ENCODE measurements around the gene MALAT1.
A peak's percentile ranks its signal among the peaks of the same experiment; 100 is the strongest.

The MALAT1 gene

GRCh38 chr11:65528819-65529350, 30.0 kb downstream of the MALAT1 start:
- intact Hi-C loops (cut with DNase I): no loop called here
- DNase-seq: no peak

- intact Hi-C loops (cut with DNase I): no loop called here
- no peak for DNase-seq
Observed at GRCh38 chr11:65529475-65530156, 30.8 kb downstream of the MALAT1 start.

- intact Hi-C loops (cut with DNase I): no loop called here
- DNase-seq: no peak
Observed at GRCh38 chr11:65530157-65530496, 31.3 kb downstream of the MALAT1 start.

GRCh38 chr11:65532388-65533064, 33.7 kb downstream of the MALAT1 start:
- intact Hi-C loops (cut with DNase I): no loop called here

GRCh38 chr11:65535102-65535501, 36.3 kb downstream of the MALAT1 start:
- intact Hi-C loops (cut with DNase I): no loop called here
- no peak for DNase-seq

More at GRCh38 chr11:65532388-65533064, 33.7 kb downstream of the MALAT1 start:
- DNase-seq: no peak

- no peak for DNase-seq
- intact Hi-C loops (cut with DNase I): no loop called here
Observed at GRCh38 chr11:65536412-65537295, 37.8 kb downstream of the MALAT1 start.

GRCh38 chr11:65537296-65537597, 38.4 kb downstream of the MALAT1 start:
- intact Hi-C loops (cut with DNase I): no loop called here
- no peak for DNase-seq

GRCh38 chr11:65537620-65538231, 38.9 kb downstream of the MALAT1 start:
- intact Hi-C loops (cut with DNase I): no loop called here

GRCh38 chr11:65538232-65538914, 39.5 kb downstream of the MALAT1 start:
- intact Hi-C loops (cut with DNase I): no loop called here

More at GRCh38 chr11:65537620-65538231, 38.9 kb downstream of the MALAT1 start:
- no peak for DNase-seq

GRCh38 chr11:65538915-65539743, 40.3 kb downstream of the MALAT1 start:
- intact Hi-C loops (cut with DNase I): no loop called here

More at GRCh38 chr11:65538232-65538914, 39.5 kb downstream of the MALAT1 start:
- no peak for DNase-seq

GRCh38 chr11:65539744-65540289, 41.0 kb downstream of the MALAT1 start:
- peak in 6 of 42 donors; percentile 13 to 66 (median 34) for DNase-seq
- intact Hi-C loops (cut with DNase I): loop anchor here (2.0 kb wide), 1 partner anchor 31 kb away; the partner anchor contains the start of gene ZNRD2

More at GRCh38 chr11:65538915-65539743, 40.3 kb downstream of the MALAT1 start:
- peak in 38 of 42 donors; percentile 31 to 83 (median 64) for DNase-seq

GRCh38 chr11:65540290-65541092, 41.6 kb downstream of the MALAT1 start:
- DNase-seq: peak; percentile 81 to 96 (median 91)
- intact Hi-C loops (cut with DNase I): loop anchor here (2.0 kb wide), 1 partner anchor 30 kb away; the partner anchor contains the start of gene ZNRD2

GRCh38 chr11:65541093-65541982, 42.5 kb downstream of the MALAT1 start:
- no peak for DNase-seq
- intact Hi-C loops (cut with DNase I): loop anchor here (2.0 kb wide), 1 partner anchor 29 kb away; the partner anchor contains the start of gene ZNRD2

- intact Hi-C loops (cut with DNase I): no loop called here
- DNase-seq: no peak
Observed at GRCh38 chr11:65542738-65543390, 44.0 kb downstream of the MALAT1 start.

- DNase-seq: no peak
- intact Hi-C loops (cut with DNase I): no loop called here
Observed at GRCh38 chr11:65545853-65546216, 47.0 kb downstream of the MALAT1 start.
